Endothelial cell of umbilical vein (primary cell): ENCODE results near the gene S100A3.
A peak's percentile ranks its signal among the peaks of the same experiment; 100 is the strongest.

Experiments
- CTCF ChIP-seq, 2 donors: IDR thresholded peaks; 1 replicate in 1 of 2; 2 replicates in 1 of 2; pipeline ENCODE4 v1.5.1; 2011; ENCODE audit warnings: low read length in 2 of 2, mild to moderate bottlenecking in 2 of 2, moderate library complexity in 2 of 2, control low read depth in 1 of 2, inconsistent platforms in 1 of 2, low read depth in 1 of 2; ENCODE audit not compliant: insufficient read depth in 1 of 2; ENCODE audit errors: extremely low read depth in 1 of 2
- EZH2 ChIP-seq: IDR thresholded peaks from 2 replicates; pipeline ENCODE4 v1.6.1; 2012; ENCODE audit warnings: borderline replicate concordance, low read depth, mild to moderate bottlenecking, moderate library complexity, low read length, inconsistent platforms; ENCODE audit not compliant: severe bottlenecking
- JUN ChIP-seq: IDR thresholded peaks from 2 replicates; pipeline ENCODE4 v1.6.1; 2011; ENCODE audit warnings: borderline replicate concordance, low read depth; ENCODE audit not compliant: insufficient read length, insufficient read depth
- POLR2AphosphoS5 ChIP-seq: IDR thresholded peaks from 2 replicates; pipeline ENCODE4 v1.6.1; 2012; ENCODE audit warnings: low read depth, mild to moderate bottlenecking, control low read depth, low read length, moderate library complexity; ENCODE audit not compliant: insufficient read depth

- TF ChIP-seq CTCF (IDR thresholded peaks at IDR 0.05; ENCODE audit: extremely low read depth in 1 of 2, insufficient read depth in 1 of 2, low read depth in 1 of 2, low read length in 2 of 2), result peak; percentile 90
- no peak for TF ChIP-seq POLR2AphosphoS5
- no peak for TF ChIP-seq JUN
- no peak for TF ChIP-seq EZH2
Measured at GRCh38 chr1:153532769-153533599, 16.1 kb downstream of the S100A3 start.
